UCSD-AML1 (cell line): Measurements from ENCODE around the gene GDF2.

Experiments
- DNase-seq: peaks from one replicate; lab custom pipeline; 2025; ENCODE audit not compliant: unreplicated experiment; lab: John Stamatoyannopoulos, UW

The GDF2 gene

DNA sequence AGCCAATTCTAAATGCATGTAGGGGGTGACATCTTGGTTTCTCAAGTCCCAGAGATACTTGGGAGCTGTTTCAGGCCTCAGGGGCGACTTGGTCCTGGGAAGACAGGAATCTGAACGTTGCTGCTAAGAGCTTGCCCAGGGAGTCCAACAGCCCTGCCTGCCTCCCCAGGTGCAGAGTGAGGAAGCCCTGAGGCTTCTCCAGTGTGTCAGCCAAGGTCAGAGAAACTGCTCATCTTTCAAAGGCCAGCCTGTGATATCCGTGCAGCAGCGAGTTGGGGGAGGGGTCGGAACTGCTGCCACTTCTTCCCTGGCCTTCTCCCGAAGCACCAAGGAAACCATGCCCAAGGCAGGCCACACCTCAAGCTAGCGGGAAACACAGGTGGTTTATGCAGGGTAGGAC is 9.7 kb downstream of the GDF2 start:
- DNase-seq = no peak

DNA sequence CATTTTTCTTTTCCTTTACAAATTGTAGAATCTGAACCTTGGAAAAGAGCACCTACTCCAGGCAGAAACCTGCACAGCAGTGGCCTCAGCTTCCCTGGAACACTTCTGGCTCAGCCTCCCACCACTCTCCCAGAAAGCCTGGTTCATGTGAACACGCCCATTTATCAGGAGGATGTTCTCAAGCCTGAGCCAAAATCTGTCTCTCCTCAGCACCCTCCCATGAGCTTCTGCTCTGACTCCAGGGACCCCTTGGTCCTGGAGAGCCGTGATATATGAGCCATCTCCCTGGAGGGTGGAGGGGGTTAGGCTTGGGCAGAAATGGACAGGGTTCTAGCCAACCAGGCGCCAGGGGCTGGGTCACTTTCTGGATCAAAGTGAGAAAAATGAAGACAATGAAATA is 10.1 kb downstream of the GDF2 start:
- no peak for DNase-seq

- DNase-seq = no peak
Observed at GRCh38 chr10:47332946-47333345, 10.7 kb downstream of the GDF2 start.

DNA sequence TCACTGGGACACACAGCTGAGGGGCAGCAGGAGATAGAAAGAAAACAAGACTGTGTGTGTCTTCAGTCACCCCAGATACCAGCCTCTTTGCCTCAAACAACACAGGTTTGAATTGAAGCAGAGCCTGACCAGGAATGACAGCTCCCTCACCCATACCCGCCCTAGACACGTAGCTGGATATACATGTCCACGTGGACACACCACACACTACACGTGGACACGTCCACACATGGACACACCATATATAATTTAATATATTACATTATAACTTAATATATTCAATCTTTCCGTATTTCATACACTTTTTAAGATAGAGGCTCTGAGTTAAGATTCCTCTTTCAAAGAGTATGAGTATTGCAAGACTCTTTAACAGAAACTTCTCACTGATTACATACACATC is 11.3 kb downstream of the GDF2 start:
- DNase-seq = no peak

DNA sequence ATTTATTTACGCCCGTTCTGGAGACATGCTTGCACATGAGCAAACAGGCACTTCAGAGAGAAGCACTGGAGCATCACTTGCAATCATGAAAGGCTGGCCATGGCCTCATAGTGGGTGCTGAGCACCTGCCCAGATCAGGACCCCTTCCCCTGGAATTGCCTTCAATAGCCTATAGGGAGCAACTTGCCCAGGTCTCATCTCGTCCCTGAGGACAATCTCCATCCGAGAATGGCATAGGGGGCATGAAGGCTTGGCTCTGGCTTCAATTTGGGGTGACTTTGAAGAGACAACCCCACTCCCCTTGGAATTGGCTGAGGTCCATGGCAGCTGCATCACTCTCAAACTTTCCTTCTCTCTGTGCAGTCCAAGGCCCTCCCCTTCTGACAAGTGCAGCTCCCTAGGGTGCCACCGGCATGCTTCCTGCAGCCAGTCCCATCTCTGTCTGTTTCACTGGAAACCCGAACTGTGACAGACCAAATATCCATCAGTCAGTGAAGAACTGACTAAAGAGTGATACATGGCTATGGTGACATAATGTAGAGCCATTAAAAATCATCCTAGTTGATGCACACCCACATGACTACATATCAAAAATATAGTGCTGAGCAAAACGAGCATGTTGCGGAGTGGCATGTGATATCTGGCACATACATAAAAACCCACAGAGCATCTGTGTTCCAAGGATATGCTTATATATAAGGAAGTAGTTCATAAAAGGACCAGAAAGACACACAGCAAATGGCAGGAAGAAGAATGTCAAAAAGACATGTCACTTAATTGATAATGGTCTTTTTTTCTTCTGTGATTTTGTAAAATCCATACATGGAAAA is 12.4 kb downstream of the GDF2 start:
- DNase-seq = no peak

- DNase-seq = no peak
Observed at GRCh38 chr10:47335906-47336305, 13.7 kb downstream of the GDF2 start.

DNA sequence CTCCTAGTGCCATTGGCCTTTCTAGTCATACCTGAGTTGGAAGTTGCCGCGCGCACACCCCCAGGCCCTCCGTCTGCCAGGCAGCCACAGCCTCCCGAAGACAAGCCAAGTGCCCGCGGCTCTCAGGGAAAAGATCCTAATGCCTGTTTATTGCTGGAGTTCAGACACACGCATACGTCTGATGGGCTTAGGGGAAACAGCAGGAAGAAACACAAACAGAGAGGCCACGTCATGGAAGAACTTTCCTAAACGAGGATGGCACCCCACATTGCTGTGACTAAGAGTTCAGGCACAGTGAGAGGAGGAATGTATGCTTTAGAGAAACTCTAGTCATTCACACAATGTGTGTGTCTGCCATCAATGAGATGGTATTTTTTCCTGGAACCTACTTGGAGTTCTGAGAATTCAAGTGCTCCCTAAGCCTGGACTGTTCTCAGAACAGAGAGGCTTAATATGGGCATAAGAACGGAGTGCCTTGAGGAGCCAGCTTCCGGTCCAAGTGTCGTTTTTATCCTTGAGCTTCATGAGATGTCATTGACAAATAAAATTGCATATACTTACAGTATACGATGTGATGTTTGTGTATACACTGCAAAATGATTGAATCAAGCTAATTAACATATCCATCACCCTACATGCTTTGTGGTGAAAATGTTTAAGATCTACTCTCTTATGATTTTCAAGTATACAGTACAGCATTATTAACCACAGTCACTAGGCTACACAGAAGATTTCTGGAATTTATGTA is 14.3 kb downstream of the GDF2 start:
- no peak for DNase-seq

- no peak for DNase-seq
Observed at GRCh38 chr10:47337310-47337709, 15.1 kb downstream of the GDF2 start.

GRCh38 chr10:47339186-47339735 is 17.0 kb downstream of the GDF2 start:
- no peak for DNase-seq

- DNase-seq = no peak
Observed at GRCh38 chr10:47339759-47340607, 17.7 kb downstream of the GDF2 start.

DNA sequence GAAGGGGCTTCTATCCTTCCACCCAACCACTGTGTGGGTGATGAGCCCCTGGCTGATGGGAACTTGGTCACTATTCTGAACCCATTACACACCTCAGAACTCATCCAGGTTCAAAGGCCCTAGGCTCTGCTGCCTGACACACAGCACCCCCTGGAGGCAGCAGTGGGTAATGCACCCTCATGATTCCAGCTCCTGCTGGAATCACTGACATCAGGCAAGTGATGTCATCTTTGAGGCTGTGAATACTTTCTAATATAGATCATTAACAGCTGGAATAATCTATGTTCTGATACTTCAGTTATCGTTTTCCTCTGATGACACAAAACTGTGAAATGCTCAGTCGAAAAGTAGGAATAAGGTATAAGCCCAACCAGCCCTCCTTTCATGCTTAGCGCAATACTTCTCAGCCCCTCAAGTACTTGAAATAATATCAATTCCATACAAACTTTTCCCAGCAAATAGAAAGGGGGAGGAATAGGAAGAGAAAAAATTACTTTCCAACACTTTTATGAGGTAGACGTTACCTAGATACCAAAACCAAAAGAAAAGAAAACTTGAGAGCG is 18.4 kb downstream of the GDF2 start:
- DNase-seq = peak; percentile 48

DNA sequence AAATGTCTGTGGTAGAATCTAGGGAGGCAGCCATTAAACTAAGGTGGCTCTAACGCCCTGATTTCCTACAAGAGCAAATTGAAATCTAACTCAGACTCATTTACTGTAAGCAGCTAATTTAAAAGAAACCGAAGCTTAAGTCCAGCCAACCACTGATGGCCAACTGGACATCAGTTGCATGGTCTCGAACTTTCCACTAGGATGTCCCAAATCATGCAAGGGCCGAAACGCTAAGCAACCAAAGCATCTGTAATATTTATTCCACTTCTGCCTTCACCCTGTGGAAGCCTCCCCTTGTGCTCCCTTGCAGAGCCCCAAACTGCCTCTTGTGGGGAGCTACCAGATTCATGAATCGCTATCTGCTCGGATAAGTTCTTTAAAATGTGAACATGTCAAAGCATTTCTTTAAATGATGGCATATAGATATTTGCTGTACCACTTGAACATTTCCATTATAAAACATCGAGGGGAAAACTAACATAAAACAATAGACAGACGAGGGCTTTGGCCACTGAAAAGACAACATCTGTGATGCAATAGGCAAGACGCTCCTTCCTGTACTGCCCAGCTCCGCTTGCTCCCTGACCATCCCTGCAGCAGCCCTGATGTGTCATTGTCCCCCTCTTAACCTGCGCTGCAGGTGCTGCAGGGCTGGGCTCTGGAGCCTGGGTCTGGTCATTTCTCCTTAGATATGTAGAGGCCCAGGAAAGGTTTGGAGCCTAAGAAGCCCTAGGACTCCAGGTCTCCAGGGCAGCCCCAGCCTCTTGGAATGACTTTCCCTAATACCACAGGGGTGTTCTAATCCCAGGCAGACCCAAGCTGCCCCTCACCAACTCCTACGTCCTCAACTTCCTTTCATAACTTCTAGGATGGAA is 23.0 kb downstream of the GDF2 start:
- DNase-seq = no peak

DNA sequence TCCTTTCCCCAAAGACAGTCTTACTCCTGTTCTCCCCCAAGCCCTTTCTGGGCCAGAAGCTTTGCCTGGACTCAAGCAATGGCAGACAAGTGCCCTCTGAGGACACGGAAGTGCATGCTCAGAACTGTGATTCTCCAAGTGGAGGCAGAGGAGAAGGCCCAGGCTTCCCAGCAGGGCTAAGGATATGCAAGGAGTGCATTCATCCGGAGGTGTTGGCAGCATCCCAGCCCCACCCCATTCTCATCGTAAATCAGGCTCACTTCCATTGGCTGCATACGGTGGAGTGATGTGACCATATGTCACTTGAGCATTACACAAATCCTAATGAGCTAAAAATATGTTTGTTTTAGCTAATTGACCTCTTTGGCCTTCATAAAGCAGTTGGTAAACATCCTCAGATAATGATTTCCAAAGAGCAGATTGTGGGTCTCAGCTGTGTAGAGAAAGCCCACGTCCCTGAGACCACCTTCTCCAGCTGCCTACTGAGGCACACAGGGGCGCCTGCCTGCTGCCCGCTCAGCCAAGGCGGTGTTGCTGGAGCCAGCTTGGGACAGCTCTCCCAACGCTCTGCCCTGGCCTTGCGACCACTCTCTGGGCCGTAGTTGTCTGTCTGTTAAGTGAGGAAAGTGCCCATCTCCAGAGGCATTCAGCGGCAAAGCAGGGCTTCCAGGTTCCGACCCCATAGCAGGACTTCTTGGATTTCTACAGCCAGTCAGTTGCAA is 24.5 kb downstream of the GDF2 start:
- DNase-seq = no peak

DNA sequence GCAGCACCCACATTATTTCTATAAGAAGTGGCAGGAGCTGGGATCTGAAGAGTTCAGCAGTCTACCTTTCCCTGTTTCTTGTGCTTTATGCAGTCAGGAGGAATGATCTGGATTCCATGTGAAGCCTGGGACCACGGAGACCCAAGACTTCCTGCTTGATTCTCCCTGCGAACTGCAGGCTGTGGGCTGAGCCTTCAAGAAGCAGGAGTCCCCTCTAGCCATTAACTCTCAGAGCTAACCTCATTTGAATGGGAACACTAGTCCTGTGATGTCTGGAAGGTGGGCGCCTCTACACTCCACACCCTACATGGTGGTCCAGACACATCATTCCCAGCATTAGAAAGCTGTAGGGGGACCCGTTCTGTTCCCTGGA is 25.0 kb downstream of the GDF2 start:
- DNase-seq = no peak

GRCh38 chr10:47348138-47348651 is 25.9 kb downstream of the GDF2 start, which contains the start of gene RBP3:
Gene RBP3, plus strand, starts transcription at chr10:47348363. Its CDS starts 122 bp downstream, at chr10:47348485.
- no peak for DNase-seq

GRCh38 chr10:47348661-47349470 is 26.6 kb downstream of the GDF2 start:
- DNase-seq = no peak

DNA sequence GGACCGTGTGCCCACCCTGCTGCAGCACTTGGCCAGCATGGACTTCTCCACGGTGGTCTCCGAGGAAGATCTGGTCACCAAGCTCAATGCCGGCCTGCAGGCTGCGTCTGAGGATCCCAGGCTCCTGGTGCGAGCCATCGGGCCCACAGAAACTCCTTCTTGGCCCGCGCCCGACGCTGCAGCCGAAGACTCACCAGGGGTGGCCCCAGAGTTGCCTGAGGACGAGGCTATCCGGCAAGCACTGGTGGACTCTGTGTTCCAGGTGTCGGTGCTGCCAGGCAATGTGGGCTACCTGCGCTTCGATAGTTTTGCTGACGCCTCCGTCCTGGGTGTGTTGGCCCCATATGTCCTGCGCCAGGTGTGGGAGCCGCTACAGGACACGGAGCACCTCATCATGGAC is 27.3 kb downstream of the GDF2 start:
- DNase-seq = no peak

- DNase-seq = no peak
Observed at GRCh38 chr10:47349941-47350371, 27.7 kb downstream of the GDF2 start.
